A549 (cell line): Measurements from ENCODE around the gene PDCD10. TPM values are rescaled to one million over a fixed set of nuclear protein-coding genes. Genes with fewer than 3 reads are reported as not detected.

Source experiments
- ATAC-seq, 2 experiments: fragments of 200-7000 bp in 1 of 2; fragments of >200 bp in 1 of 2; cut with Nextera tagmentation in 1 of 2; cut with Tn5 transposase in 1 of 2; 3 replicates each; pipeline versions ENCODE4 v1.8.0 to v1.9.1; 2018 to 2020; ENCODE audit warnings: mild to moderate bottlenecking in 1 of 2, moderate library complexity in 1 of 2
- CTCF ChIA-PET: fragments of 300-600 bp; sonication (Branson Sonifier 250); formaldehyde crosslinking; extraction: SDS; loops from one replicate; lab custom pipeline; 2021; ENCODE audit warnings: antibody characterized with exemption, inconsistent platforms; lab: Yijun Ruan, JAX
- POLR2A ChIA-PET: fragments of 350-600 bp; formaldehyde crosslinking; extraction: SDS; loops from one replicate; lab custom pipeline; 2021; ENCODE audit warnings: antibody characterized with exemption, inconsistent platforms; lab: Yijun Ruan, JAX
- DNase-seq, 2 experiments: peaks; one replicate each; pipeline versions ENCODE4 v3.0.0 to v3.0.0-alpha.2; 2011 to 2016; ENCODE audit warnings: low read depth in 1 of 2, low spot score in 1 of 2
- FAIRE-seq: peaks from 2 replicates; lab custom pipeline; 2011; peaks lifted over from hg19 to GRCh38; lab: Jason Lieb, UNC
- H3K27ac ChIP-seq, 2 experiments: fragments of >200 bp; sonication (Bioruptor Twin); formaldehyde crosslinking; 3 replicates each; pipeline ENCODE4 v1.5.1; 2016 to 2017
- H3K4me1 ChIP-seq: fragments of >200 bp; sonication (Bioruptor Twin); formaldehyde crosslinking; 3 replicates; pipeline ENCODE4 v1.6.1; 2016
- H3K4me2 ChIP-seq: fragments of >200 bp; sonication (Bioruptor Twin); formaldehyde crosslinking; 3 replicates; pipeline ENCODE4 v1.6.1; 2016
- H3K4me3 ChIP-seq: fragments of >200 bp; sonication (Bioruptor Twin); formaldehyde crosslinking; 3 replicates; pipeline ENCODE4 v1.5.1; 2016
- H3K9me3 ChIP-seq: fragments of >200 bp; sonication (Bioruptor Twin); formaldehyde crosslinking; 3 replicates; pipeline ENCODE4 v1.6.1; 2016
- BCL3 ChIP-seq: fragments of >200 bp; sonication (Bioruptor Twin); formaldehyde crosslinking; IDR thresholded peaks from 3 replicates; pipeline ENCODE4 v1.6.1; 2016
- BHLHE40 ChIP-seq: IDR thresholded peaks from 2 replicates; pipeline ENCODE4 v1.6.1; 2012; ENCODE audit warnings: low read depth, low read length, inconsistent platforms
- CHD2 ChIP-seq: fragments of 150-350 bp; IDR thresholded peaks from 2 replicates; pipeline ENCODE4 v1.6.1; 2014; ENCODE audit warnings: low read length; ENCODE audit not compliant: partially characterized antibody
- FOSL2 ChIP-seq, 2 experiments: fragments of 450-650 bp in 1 of 2; fragments of >200 bp in 1 of 2; sonication (Bioruptor Twin) in 1 of 2; formaldehyde crosslinking; IDR thresholded peaks; 2 replicates each; pipeline versions ENCODE4 v1.5.0 to v1.6.1; 2016 to 2020; ENCODE audit warnings: mild to moderate bottlenecking in 1 of 2, moderate library complexity in 1 of 2
- HDAC2 ChIP-seq: fragments of 200-600 bp; sonication (generic); IDR thresholded peaks from 2 replicates; pipeline ENCODE4 v1.6.1; 2016
- HES2 ChIP-seq: fragments of >200 bp; sonication (Bioruptor Twin); formaldehyde crosslinking; IDR thresholded peaks from 2 replicates; pipeline ENCODE4 v1.6.1; 2016
- HOXA7 ChIP-seq: fragments of 250-450 bp; sonication (Bioruptor Pico); IDR thresholded peaks from 2 replicates; pipeline ENCODE4 v1.5.0; 2020; ENCODE audit warnings: mild to moderate bottlenecking, moderate library complexity
- HOXB13 ChIP-seq: fragments of 250-450 bp; sonication (Bioruptor Pico); IDR thresholded peaks from 2 replicates; pipeline ENCODE4 v1.5.0; 2020; ENCODE audit warnings: low read depth, mild to moderate bottlenecking, moderate library complexity
- JUNB ChIP-seq: fragments of >200 bp; sonication (Bioruptor Twin); formaldehyde crosslinking; IDR thresholded peaks from 2 replicates; pipeline ENCODE4 v1.6.1; 2016
- MAZ ChIP-seq: fragments of 150-350 bp; IDR thresholded peaks from 2 replicates; pipeline ENCODE4 v1.6.1; 2014; ENCODE audit warnings: antibody characterized with exemption, low read depth, low read length, borderline replicate concordance
- MYC ChIP-seq: IDR thresholded peaks from 2 replicates; pipeline ENCODE4 v1.6.1; 2012; ENCODE audit warnings: mild to moderate bottlenecking, inconsistent platforms, low read length, improper control_type of control experiment, borderline replicate concordance
- NPAS2 ChIP-seq: fragments of 250-450 bp; sonication (Bioruptor Pico); IDR thresholded peaks from 2 replicates; pipeline ENCODE4 v1.8.0; 2022; ENCODE audit warnings: mild to moderate bottlenecking, moderate library complexity, borderline replicate concordance
- NR3C1 ChIP-seq: fragments of >200 bp; sonication (Bioruptor Twin); formaldehyde crosslinking; IDR thresholded peaks from 3 replicates; pipeline ENCODE4 v1.6.1; 2017
- PHF8 ChIP-seq: fragments of 200-600 bp; sonication (generic); IDR thresholded peaks from 2 replicates; pipeline ENCODE4 v1.6.1; 2016; ENCODE audit warnings: low read depth, mild to moderate bottlenecking, antibody characterized with exemption, moderate library complexity, borderline replicate concordance
- RAD21 ChIP-seq, 2 experiments: fragments of >200 bp in 1 of 2; sonication (Bioruptor Twin) in 1 of 2; formaldehyde crosslinking in 1 of 2; IDR thresholded peaks in 1 of 2; conservative IDR thresholded peaks in 1 of 2; 2 replicates in 1 of 2; 3 replicates in 1 of 2; pipeline ENCODE4 v1.6.1; 2012 to 2018; ENCODE audit warnings: inconsistent platforms in 1 of 2
- RCOR1 ChIP-seq: fragments of 150-350 bp; IDR thresholded peaks from 2 replicates; pipeline ENCODE4 v1.6.1; 2014; ENCODE audit warnings: antibody characterized with exemption, low read length, low read depth
- RFX5 ChIP-seq: fragments of 450-650 bp; IDR thresholded peaks from 2 replicates; pipeline ENCODE4 v1.7.1; 2014; ENCODE audit warnings: antibody characterized with exemption, mild to moderate bottlenecking, moderate library complexity
- RNF2 ChIP-seq: fragments of 200-600 bp; sonication (generic); IDR thresholded peaks from 2 replicates; pipeline ENCODE4 v1.6.1; 2016; ENCODE audit warnings: low read depth, mild to moderate bottlenecking, antibody characterized with exemption, moderate library complexity, borderline replicate concordance
- SREBF2 ChIP-seq: fragments of 450-650 bp; IDR thresholded peaks from 2 replicates; pipeline ENCODE4 v1.6.1; 2014; ENCODE audit warnings: mild to moderate bottlenecking, moderate library complexity
- TP53 ChIP-seq: fragments of 250-450 bp; sonication (Bioruptor Pico); IDR thresholded peaks from 2 replicates; pipeline ENCODE4 v1.5.0; 2021; ENCODE audit warnings: mild to moderate bottlenecking, moderate library complexity
- ZC3H11A ChIP-seq: fragments of 450-650 bp; IDR thresholded peaks from 2 replicates; pipeline ENCODE4 v1.6.1; 2014; ENCODE audit warnings: antibody characterized with exemption, mild to moderate bottlenecking
- WGBS: methylation state at CpG from one replicate; pipeline ENCODE4 v1.1.6; 2017; ENCODE audit errors: missing lambda C conversion rate; 5-methylcytosine and 5-hydroxymethylcytosine counted together
- polyA plus RNA-seq, 4 experiments: library from polyadenylated mRNA; depleted of rRNA in 3 of 4; stranded (reverse); fragments of >200 nt; fragmentation: RNase III in 1 of 4; extraction: RNeasy Plus Mini Kit Qiagen cat#74134 plus additional on column Dnase treatment in 1 of 4; gene quantifications; 2 replicates in 3 of 4; 3 replicates in 1 of 4; pipeline ENCODE4 v1.2.3, GENCODE V29; 2011 to 2017
- TF ChIP-seq, protein P1 (sequence below): fragments of 250-450 bp; sonication (Bioruptor Pico); IDR thresholded peaks from 2 replicates; pipeline ENCODE4 v1.5.0; 2021; ENCODE audit warnings: mild to moderate bottlenecking, moderate library complexity, borderline replicate concordance
- TF ChIP-seq, protein P2 (sequence below): fragments of >200 bp; sonication (Bioruptor Twin); formaldehyde crosslinking; IDR thresholded peaks from 3 replicates; pipeline ENCODE4 v1.5.1; 2016

PDCD10 gene
- polyA plus RNA-seq, 2 of the 4 experiments (the other 2 are of a cell fraction) = 53.7 to 100 TPM

DNA sequence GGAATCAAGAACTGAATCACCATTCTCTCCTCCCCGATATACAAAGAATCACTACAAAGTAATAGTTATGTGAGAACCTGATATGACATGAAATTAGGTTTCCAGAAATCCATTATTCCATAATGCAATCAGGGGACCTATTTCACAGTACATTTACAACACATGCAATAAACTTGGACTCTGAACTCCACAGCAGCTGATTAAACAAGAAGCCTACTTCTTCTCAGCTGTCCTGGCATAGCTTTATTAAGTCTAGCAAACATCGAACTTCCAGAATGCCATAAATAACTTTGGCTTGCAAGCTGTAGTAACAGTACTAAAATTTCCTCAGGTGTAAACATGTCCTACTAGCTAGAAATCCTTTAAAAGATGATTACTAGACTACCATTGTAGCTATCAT, 17.8 kb downstream of the PDCD10 start:
- FAIRE-seq (no peak), DNase-seq (peak in 1 of 2 experiments; percentile 2), ATAC-seq (no peak)
- Histone ChIP-seq H3K9me3 (no peaks in the 10 kb centered on the region), H3K27ac (no peak overlapping the region), H3K4me2 (peak overlapping the region; percentile 22; the same call in 2 of the 3 replicates), H3K4me1 (peaks cover 7% of the 10 kb centered on the region; the same call in 2 of the 3 replicates), H3K4me3 (no peak overlapping the region)
- ChIA-PET POLR2A (no interaction called here), CTCF (no interaction called here)
- no peak for TF ChIP-seq NPAS2 (CRISPR knock-in tag)
- TF ChIP-seq FOSL2 (IDR thresholded peaks at IDR 0.05) = no peak
- no peak for TF ChIP-seq FOSL2 (CRISPR knock-in tag; IDR thresholded peaks at IDR 0.05)
- no peak for TF ChIP-seq RAD21 (conservative IDR thresholded peaks at IDR 0.05 in 1 of 2, IDR thresholded peaks at IDR 0.05 in 1 of 2)
- no peak for TF ChIP-seq BHLHE40
- TF ChIP-seq, protein P1, sequence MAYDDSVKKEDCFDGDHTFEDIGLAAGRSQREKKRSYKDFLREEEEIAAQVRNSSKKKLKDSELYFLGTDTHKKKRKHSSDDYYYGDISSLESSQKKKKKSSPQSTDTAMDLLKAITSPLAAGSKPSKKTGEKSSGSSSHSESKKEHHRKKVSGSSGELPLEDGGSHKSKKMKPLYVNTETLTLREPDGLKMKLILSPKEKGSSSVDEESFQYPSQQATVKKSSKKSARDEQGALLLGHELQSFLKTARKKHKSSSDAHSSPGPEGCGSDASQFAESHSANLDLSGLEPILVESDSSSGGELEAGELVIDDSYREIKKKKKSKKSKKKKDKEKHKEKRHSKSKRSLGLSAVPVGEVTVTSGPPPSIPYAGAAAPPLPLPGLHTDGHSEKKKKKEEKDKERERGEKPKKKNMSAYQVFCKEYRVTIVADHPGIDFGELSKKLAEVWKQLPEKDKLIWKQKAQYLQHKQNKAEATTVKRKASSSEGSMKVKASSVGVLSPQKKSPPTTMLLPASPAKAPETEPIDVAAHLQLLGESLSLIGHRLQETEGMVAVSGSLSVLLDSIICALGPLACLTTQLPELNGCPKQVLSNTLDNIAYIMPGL (CRISPR knock-in tag) = no peak
- no peak for TF ChIP-seq TP53 (CRISPR knock-in tag)
- no peak for TF ChIP-seq NR3C1
- no peak for TF ChIP-seq CHD2
- no peak for TF ChIP-seq RCOR1
- TF ChIP-seq BCL3 = no peak
- TF ChIP-seq HOXB13 (CRISPR knock-in tag) = no peak
- 59% methylated on average over 2 of the region's 2 CpGs for WGBS

GRCh38 chr3:167714871-167715270, 19.8 kb downstream of the PDCD10 start:
- FAIRE-seq = no peak
- no peak for TF ChIP-seq NR3C1
- no peak for TF ChIP-seq MYC
- TF ChIP-seq PHF8 = no peak
- TF ChIP-seq RNF2 = no peak
- no peak for TF ChIP-seq HOXA7 (CRISPR knock-in tag)
- ChIA-PET CTCF (no interaction called here), POLR2A (no interaction called here)
- H3K4me3 ChIP-seq = no peak overlapping the region
- H3K4me2 ChIP-seq = no peak overlapping the region
- no peak overlapping the region for H3K27ac ChIP-seq
- 96% methylated on average over 1 of the region's 1 CpG for WGBS
- peaks cover 7% of the 10 kb centered on the region; the same call in 2 of the 3 replicates for H3K4me1 ChIP-seq
- ATAC-seq = no peak
- no peak for DNase-seq
- no peaks in the 10 kb centered on the region for H3K9me3 ChIP-seq

DNA sequence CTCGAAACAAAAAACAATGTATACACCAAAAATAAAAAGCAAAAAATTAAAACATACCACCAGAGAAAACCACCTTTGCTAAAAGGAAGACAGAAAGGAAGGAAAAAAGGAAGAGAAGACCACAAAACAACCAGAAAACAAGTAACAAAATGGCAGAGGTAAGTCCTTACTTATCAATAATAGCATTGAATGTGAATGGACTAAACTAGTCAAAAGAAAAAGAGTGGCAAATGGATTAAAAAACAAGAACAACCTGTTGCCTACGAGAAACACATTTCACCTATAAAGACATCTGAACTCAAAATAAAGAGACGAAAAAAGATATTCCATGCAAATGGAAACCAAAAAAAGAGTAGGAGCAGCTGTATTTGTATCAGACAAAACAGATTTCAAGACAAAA, 22.2 kb downstream of the PDCD10 start:
- CTCF ChIA-PET = no interaction called here
- H3K4me2 ChIP-seq = no peak overlapping the region
- no peaks in the 10 kb centered on the region for H3K9me3 ChIP-seq
- peaks cover 7% of the 10 kb centered on the region; the same call in 2 of the 3 replicates for H3K4me1 ChIP-seq
- TF ChIP-seq MAZ = no peak
- TF ChIP-seq SREBF2 = no peak
- no peak for TF ChIP-seq HDAC2
- TF ChIP-seq HES2 = no peak
- no peak for TF ChIP-seq PHF8
- TF ChIP-seq RAD21 (conservative IDR thresholded peaks at IDR 0.05 in 1 of 2, IDR thresholded peaks at IDR 0.05 in 1 of 2) = no peak
- no peak for TF ChIP-seq ZC3H11A
- TF ChIP-seq JUNB = no peak
- no peak for TF ChIP-seq BHLHE40
- TF ChIP-seq RFX5 = no peak
- no peak for TF ChIP-seq BCL3
- TF ChIP-seq, protein P2, sequence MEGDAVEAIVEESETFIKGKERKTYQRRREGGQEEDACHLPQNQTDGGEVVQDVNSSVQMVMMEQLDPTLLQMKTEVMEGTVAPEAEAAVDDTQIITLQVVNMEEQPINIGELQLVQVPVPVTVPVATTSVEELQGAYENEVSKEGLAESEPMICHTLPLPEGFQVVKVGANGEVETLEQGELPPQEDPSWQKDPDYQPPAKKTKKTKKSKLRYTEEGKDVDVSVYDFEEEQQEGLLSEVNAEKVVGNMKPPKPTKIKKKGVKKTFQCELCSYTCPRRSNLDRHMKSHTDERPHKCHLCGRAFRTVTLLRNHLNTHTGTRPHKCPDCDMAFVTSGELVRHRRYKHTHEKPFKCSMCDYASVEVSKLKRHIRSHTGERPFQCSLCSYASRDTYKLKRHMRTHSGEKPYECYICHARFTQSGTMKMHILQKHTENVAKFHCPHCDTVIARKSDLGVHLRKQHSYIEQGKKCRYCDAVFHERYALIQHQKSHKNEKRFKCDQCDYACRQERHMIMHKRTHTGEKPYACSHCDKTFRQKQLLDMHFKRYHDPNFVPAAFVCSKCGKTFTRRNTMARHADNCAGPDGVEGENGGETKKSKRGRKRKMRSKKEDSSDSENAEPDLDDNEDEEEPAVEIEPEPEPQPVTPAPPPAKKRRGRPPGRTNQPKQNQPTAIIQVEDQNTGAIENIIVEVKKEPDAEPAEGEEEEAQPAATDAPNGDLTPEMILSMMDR = no peak
- TF ChIP-seq, all 56 proteins: peak for 0
- POLR2A ChIA-PET = no interaction called here
- no peak for ATAC-seq
- H3K4me3 ChIP-seq = no peak overlapping the region
- no peak overlapping the region for H3K27ac ChIP-seq
- WGBS = 88% methylated on average over 3 of the region's 3 CpGs
- no peak for FAIRE-seq
- no peak for DNase-seq
